B cell (primary cell): ENCODE results near the gene PC.

Experiments used
- EZH2 ChIP-seq: IDR thresholded peaks from 2 replicates; pipeline ENCODE4 v1.6.1; 2012; ENCODE audit warnings: borderline replicate concordance, low read depth, mild to moderate bottlenecking, moderate library complexity, low read length; ENCODE audit not compliant: insufficient read depth, poor library complexity, severe bottlenecking
- TF ChIP-seq, protein P1 (sequence below): fragments of 200-600 bp; IDR thresholded peaks from one replicate; pipeline ENCODE4 v1.8.0; 2022; ENCODE audit warnings: antibody characterized with exemption, mild to moderate bottlenecking

DNA sequence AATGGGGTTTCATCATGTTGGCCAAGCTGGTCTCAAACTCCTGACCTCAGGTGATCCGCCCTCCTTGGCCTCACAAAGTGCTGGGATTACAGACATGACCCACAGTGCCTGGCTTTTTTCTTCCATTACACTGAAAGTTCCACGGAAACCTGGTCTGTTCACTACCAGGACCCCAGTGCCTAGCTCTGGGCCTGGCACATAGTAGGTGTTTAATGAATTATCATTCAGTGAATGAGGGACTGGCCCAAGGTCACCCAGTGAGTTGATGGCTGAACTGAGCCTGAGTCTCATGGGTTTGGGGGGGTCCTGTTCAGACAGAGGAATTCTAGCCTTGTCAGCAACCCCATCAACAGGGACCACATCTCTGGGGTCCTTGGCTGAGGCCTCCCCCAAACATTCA lies 20.0 kb upstream of the PC start:
- TF ChIP-seq, protein P1, sequence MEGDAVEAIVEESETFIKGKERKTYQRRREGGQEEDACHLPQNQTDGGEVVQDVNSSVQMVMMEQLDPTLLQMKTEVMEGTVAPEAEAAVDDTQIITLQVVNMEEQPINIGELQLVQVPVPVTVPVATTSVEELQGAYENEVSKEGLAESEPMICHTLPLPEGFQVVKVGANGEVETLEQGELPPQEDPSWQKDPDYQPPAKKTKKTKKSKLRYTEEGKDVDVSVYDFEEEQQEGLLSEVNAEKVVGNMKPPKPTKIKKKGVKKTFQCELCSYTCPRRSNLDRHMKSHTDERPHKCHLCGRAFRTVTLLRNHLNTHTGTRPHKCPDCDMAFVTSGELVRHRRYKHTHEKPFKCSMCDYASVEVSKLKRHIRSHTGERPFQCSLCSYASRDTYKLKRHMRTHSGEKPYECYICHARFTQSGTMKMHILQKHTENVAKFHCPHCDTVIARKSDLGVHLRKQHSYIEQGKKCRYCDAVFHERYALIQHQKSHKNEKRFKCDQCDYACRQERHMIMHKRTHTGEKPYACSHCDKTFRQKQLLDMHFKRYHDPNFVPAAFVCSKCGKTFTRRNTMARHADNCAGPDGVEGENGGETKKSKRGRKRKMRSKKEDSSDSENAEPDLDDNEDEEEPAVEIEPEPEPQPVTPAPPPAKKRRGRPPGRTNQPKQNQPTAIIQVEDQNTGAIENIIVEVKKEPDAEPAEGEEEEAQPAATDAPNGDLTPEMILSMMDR = no peak
- TF ChIP-seq EZH2 = no peak
